HG03457 (cell line): Measurements from ENCODE around the gene SUN1.
"Not testable (repeated sequence)": the region's sequence is repeated elsewhere in the genome, so short reads cannot be mapped to it uniquely, and the experiment has no call there.

Experiments used
- ATAC-seq: cut with Tn5 transposase; IDR thresholded peaks from one replicate; pipeline ENCODE4 v1.9.1; 2021; ENCODE audit warnings: moderate number of reproducible peaks; ENCODE audit not compliant: unreplicated experiment

Gene SUN1

DNA sequence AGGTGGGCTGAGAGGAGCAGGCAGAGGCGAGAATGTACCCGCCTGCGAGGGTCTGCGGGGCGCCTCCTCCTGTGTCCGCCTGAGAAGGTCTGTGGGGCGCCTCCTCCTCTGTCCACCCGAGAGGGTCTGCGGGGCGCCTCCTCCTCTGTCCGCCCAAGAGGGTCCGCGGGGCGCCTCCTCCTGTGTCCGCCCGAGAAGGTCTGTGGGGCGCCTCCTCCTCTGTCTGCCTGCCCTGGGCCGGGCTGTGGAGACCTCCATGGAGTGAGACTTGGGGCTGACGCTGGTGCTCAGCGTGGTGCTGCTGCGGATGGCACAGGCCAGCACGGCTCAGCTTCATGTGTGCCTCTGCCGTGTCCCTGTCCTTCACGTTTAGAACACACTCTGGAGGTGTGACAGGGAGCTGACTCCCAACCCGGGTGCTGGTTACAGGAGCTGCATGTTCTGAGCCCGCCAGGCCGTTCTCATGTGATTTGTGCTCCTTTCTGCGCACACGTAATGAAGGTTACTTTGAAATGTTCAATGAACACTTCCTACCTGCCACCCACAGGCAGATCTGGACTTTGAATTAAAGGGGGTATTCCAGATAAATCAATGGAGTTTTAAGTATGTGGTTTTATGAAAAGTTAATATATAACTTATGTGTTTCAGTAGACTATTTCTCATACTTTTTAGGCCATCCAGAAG, 23.6 kb downstream of the SUN1 start:
- no peak for ATAC-seq

GRCh38 chr7:856444-857095, 24.3 kb downstream of the SUN1 start:
- no peak for ATAC-seq

GRCh38 chr7:857661-858060, 25.4 kb downstream of the SUN1 start:
- ATAC-seq, result no peak

- no peak for ATAC-seq
Observed at GRCh38 chr7:859359-860030, 27.2 kb downstream of the SUN1 start.

DNA sequence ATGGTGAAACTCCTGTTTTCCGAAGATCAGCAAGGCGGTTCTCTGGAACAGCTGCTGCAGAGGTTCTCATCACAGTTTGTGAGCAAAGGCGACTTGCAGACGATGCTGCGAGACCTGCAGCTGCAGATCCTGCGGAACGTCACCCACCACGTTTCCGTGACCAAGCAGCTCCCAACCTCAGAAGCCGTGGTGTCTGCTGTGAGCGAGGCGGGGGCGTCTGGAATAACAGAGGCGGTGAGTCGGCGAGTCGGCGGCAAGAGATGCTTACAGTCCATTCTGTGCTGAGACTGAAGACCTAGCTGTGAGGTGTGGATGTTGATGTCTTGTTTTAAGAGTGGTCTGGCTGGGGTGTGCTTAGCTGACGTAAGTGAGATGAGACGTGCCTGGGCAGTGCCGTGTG, 27.9 kb downstream of the SUN1 start:
- ATAC-seq, result no peak

- no peak for ATAC-seq
Observed at GRCh38 chr7:861222-861621, 28.9 kb downstream of the SUN1 start.

- no peak for ATAC-seq
Observed at GRCh38 chr7:862157-862556, 29.9 kb downstream of the SUN1 start.

GRCh38 chr7:863106-863505, 30.8 kb downstream of the SUN1 start:
- ATAC-seq, result no peak

GRCh38 chr7:865921-866320, 33.6 kb downstream of the SUN1 start:
- ATAC-seq, result no peak

DNA sequence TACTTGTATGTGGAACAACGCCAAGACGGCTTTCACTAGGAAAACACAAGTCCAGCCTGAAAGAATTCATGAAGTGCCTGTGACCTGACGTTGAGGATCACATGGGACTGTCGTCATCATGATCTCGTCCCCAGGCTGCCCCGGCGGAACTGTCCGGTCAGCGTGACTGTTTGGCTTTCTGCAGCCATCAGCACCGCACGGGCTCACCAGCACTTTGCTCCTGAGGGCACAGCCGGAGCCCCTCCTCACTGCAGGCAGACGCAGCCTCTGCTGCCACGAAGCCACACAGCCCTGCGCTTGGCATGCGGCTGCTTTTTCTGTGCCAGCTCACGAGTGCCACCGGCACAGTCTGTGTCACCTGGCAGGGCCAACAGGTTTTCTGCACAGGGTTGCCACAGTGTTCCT, 34.7 kb downstream of the SUN1 start:
- no peak for ATAC-seq

DNA sequence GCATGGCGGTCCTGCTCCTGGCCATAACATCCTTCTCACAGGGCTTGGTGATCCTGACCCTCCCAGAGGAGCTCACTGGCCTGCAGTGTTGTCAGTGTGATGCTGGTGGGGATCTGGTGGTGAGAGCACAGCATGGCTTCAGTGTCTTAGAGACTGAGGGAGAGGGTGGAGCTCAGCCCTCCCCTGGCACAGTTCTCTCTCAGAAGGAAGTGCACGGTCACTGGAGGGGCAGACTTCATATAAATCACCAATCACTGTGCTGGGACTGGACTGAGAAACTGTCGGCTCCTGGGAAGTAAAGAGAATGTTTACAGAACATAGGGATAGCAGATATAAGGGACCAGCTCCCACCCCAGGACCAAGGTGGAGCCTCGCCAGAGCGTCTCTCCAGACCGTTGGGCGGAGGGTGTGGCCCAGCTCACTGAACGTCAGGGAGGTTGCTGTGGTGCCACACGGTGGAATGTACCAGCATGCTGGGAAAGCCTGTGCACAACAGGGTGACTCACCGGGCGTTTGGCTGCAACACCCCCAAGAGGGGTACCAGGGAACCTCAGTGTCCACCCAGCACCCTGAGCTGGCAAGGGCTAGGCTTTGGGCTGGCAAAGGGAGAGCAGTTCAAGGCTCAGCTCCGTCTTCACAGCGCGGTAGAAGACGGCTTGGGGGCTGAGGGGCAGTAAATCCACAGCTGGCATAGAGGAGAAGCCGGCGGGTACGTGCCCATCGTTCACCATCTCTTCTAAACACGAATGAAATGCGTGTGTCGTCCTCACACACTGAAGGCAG, 35.3 kb downstream of the SUN1 start:
- ATAC-seq, result no peak

DNA sequence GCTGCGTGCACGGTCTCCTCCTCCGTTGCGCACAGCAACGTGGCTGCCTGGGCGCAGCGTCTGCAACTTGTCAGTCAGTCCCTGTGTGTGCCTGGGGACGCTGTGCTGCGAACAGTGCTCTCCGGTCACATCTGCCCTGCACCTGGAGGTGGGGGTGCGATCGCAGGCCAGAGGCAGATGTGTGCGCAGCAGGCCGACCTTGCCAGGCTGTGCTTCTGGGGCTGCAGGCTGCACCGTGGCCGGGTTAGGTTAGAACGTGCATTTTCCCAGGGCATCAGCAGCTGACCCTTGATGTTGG, 35.9 kb downstream of the SUN1 start:
- ATAC-seq, result no peak

DNA sequence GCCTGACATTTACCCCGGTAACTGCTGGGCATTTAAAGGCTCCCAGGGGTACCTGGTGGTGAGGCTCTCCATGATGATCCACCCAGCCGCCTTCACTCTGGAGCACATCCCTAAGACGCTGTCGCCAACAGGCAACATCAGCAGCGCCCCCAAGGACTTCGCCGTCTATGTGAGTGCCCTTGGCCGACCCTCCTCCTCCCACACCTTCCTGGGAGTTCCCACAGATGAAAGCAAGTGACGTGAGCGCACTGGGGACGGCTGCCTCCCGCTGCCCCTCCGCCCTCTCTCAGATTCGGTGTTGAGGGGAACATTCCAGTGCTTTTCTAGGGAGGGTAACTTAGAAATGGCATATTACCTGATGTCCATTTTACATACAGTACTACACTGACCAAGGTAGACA, 37.1 kb downstream of the SUN1 start:
- ATAC-seq, result no peak

DNA sequence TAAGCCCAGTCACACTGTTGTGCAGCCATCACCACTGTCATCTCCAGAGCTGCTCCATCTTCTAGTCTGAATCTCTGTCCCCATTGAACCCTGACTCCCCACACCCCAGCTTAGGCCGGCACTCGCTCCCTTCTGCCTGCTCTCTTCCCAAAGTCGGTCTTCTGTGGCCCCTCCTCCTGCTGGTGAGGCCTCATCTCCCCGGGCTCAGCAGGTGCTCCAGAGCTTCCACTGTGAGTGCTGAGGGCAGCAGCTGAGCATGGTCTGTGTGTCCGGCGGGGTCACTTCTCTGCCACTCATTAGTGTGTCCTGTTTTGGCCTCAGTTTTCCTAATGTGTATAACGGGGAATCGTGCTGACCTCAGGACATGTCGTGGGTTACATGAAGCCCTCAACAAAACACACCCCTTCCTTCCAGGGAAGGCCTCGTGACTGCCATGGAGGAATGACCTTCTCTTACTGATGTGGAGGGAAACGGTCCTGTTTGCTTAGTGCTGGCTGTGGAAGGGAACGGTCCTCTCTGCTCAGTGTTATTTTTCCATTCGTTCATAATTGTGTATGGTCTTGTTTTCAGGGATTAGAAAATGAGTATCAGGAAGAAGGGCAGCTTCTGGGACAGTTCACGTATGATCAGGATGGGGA, 39.7 kb downstream of the SUN1 start:
- ATAC-seq, result no peak

DNA sequence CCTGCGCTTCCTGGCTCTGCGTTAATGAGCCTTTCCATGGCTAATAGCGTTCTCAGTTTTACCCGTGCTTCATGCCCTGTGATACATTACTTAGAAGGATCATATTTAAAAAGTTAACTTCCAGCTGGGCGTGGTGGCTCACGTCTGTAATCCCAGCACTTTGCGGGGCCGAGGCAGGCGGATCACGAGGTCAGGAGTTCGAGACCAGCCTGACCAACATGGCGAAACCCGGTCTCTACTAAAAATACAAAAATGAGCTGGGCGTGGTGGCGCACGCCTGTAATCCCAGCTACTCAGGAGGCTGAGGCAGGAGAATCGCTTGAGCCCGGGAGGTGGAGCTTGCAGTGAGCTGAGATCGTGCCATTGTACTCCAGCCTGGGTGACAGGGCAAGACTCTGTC, 40.4 kb downstream of the SUN1 start:
- not testable (repeated sequence) for ATAC-seq

DNA sequence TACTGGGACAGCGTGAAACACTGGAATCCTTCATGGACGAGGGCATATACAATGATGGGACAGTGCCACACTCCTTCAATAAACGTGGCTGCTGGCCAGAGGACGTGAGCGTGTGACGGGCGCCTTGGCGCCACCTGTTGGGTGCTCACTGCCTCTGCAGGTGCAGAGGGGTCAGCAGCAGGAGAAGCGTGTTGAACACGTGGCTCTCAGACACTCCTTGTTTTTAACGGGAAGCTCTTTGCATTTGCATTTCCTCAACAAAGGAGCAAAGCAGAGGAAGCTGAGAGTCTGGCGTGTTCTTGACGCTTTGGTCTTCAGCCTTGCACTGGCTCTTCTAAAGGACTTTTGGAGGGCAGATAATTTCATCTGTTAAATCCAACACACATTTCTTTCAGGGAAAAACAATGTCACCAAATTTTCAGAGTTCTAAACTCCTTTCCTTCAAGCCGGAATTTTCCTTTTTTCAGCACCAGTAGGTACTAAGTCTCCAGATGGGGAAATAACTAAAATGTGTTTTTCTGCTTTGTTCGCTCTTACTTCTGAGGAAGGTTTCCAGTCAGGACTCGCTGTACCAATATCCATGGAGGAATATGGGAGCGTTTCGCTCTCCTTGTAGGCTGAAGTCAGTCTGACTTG, 41.2 kb downstream of the SUN1 start:
- ATAC-seq, result no peak

GRCh38 chr7:874031-874749, 41.9 kb downstream of the SUN1 start:
- ATAC-seq, result no peak

- ATAC-seq, result no peak
Observed at GRCh38 chr7:875051-875450, 42.8 kb downstream of the SUN1 start.

DNA sequence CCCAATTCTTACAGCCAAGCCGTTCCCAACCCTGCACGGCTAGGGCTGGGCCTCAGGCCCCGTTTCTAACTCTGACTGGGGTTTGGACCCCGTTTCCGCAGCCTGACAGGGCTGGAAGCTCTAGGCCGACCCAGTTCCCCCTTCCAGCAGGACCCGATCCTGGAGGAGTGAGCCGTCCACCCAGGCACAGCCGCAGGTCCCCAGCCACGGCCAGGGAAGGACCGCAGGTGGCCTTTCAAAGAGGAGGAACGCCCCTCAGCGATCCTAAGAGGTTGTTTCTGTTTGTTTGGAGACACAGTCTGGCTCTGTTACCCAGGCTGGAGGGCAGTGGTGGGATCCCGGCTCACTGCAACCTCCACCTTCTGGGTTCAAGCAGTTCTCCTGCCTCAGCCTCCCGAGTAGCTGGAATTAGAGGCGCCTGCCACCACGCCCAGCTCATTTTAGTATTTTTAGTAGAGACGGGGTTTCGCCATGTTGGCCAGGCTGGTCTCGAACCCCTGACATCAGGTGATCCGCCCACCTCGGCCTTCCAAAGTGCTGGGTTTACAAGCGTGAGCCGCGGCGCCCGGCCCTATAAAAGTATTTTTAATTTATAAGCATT, 43.3 kb downstream of the SUN1 start:
- no peak for ATAC-seq
